GOT3 (cell line): ENCODE measurements around the gene CFAP77.
"Not testable (repeated sequence)": the region's sequence is repeated elsewhere in the genome, so short reads cannot be mapped to it uniquely, and the experiment has no call there.

Source experiments
- DNase-seq: peaks from one replicate; lab custom pipeline; 2025; ENCODE audit warnings: mixed read lengths; lab: John Stamatoyannopoulos, UW

Gene CFAP77

DNA sequence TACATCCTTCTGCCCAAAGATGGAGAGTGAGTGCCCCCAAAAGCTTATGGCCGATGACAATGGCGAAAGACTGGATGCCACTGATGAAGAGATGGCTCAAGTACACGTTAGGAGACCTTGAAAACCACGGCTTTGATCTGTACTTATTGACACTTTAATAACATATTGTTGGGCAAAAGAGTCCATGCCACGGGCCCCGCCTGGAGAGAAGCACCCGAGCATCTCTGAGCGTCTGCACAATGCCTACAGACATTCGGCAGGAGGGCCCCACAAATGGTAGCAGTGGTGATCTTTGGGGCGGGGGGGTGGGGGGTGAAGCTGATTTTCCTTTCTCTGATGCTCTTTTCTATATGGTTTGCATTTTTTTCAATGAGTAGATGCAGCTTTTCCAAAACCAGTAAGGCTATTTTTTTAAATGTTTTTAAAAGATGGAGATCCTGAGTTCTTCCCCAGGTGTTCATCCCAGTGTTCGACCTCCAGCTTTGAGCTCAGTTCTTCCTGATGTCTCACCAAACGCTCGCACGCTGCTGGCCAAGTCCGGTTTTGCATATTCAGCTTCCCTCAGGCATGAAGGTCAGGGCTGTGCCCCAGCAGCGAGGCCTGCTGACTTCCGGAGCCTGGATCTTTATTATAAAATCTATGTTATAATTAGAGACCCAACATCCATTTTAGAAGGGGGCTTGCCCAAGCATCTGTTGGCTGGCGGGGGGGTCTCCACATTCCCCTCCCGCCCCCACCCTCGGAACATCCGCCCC, 138.1 kb downstream of the CFAP77 start:
- no peak for DNase-seq

DNA sequence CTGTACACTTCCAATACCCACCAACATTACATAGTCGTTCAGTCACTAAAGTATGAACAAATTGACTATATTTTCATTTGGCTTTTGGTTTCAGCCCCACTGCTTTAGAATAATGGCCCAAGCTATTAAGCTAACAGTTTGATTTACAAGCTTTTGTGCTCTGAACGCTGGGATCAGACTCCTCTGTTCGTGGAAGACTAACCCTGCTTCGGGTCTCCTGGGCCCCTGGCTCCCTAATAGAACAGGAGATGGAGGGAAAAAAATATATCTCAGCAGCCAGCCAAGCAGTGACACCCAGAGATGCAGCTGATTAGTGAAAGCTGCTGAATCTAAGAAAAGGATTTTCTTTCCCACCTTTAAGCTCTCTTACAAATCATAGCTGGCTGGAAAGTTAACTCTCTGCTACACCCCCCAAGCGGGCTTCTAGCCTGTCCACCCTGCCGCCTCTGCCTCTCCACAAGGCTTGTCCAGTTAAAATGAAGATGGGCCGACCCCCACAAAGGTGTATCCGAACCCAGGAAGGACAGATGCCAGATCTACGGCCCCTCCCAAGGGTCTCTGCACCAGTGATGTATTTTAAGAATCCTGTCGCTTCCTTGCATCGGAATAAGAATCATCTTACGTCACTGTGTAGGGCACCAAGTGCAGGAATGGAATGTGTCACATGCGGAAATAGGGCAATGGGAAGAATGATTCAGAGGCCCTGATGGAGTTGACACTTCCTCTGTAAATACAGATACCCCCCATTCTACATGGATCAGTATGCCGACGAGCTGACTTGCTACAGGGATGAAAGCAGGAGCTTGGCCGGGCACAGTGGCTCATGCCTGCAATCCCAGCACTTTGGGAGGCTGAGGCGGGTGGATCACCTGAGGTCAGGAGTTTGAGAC, 139.0 kb downstream of the CFAP77 start:
- no peak for DNase-seq

DNA sequence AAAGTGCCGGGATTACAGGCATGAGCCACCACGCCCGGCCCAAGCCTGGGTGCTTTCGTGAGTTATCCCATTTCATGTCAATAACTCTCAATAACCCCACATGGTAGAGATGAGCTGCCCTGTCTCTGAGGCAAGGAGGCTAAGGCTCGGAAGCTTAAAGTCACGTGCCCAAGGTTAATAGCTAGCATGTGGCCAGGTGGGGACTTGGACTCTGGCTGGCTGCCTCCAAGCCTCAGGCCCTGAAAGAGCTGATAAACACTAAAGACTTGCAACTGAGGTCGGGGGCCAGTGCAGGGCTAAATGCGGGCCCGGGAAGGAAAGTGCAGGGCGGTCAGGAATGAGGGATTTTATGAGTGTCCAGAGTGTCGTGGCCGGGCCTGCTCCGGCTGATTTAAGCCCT, 141.5 kb downstream of the CFAP77 start:
- no peak for DNase-seq

DNA sequence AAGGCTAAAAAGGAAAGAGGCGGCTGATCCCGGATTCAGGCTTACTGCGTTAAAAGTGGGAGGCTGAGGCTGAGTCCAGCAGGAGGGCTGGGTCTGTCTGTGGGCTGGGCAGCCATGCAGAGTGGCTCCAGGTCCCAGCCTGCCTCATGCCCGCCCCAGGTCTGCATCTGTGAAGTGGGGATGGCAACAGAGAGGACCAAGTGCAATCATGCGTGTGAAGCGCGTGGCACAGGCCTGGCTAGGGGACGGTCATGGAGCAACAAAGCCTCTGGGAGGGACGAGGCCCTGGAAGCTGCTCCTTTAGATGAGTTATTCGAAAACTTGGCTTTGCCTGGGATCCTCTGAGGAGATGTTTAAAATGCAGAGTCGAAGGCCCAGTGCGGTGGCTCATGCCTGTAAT, 142.0 kb downstream of the CFAP77 start:
- no peak for DNase-seq

DNA sequence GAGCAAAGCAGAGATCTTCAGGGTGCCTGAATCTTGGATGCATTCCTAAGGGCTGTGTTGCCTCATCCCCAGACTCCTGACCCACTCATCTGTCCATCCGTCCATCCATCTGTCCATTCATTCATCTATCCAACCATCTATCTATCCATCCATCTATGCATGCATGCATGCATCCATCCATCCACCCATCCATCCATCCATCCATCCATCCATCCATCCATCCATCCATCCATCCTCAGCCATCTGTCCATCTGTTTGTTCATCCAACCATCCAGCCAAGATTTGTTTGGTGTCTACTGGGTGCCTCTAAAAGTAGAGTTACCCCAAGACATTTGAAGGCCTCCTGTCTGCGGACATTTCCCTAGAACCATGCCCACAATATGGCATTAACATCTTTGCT, 144.7 kb downstream of the CFAP77 start:
- no peak for DNase-seq

- DNase-seq = no peak
These were observed 145.5 kb downstream of the CFAP77 start for GRCh38 chr9:132555528-132555927.

DNA sequence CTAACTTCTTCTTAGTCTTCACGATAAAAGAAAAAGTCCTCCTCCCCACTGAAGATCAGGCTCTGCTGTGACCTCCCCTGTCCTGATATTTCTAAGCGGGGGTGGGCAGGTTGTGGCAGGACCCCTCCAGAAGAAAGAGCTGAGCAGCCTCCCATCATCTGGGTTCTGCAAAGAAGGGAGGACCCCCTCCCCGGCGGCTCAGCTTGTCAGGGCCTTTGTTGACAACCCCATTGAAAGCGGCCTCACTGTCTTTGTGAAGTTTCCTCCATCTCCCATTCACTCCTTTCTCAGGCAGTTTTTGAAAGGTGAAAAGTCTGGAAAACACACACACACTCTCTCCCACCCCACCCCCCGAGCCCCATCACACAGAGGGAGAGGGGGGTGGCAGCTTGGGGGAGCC, 146.2 kb downstream of the CFAP77 start:
- no peak for DNase-seq

DNA sequence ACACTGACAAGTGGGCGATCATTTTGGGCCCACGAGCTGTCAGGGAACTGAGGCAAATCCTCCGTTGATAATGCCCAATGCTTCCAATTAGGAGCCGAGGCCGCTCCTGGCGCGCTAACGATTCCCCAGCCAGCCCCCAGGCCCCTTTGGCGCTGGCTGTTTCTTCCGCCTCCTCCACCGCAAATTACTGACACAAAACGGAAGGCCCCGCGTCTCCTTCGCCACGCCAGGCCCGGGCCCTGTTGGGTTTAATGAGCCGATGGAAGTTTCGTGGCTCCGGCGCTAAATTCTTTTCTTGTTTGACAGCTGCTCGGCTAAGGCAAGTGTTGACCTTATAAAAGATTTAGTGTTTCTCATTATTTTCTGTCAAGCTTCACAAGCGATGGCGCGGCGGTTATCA, 146.7 kb downstream of the CFAP77 start:
- DNase-seq = no peak

GRCh38 chr9:132557159-132557558, 147.1 kb downstream of the CFAP77 start:
- DNase-seq = no peak

GRCh38 chr9:132559711-132560110, 149.7 kb downstream of the CFAP77 start:
- DNase-seq = no peak

- no peak for DNase-seq
These were observed 150.7 kb downstream of the CFAP77 start for GRCh38 chr9:132560616-132561202.

DNA sequence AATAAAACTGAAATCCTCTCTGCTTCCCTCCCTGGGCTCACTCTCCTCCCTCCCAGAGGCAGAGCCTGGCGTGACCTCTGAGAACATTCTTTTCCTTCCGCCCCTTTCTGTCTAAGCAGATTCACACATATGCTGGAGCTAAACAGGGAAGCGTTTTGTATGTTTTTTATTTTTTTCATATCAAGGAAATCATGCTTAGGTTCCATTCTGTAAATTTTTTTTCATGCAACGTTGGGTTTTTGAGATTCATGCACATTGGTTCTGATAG, 152.2 kb downstream of the CFAP77 start:
- DNase-seq = no peak

DNA sequence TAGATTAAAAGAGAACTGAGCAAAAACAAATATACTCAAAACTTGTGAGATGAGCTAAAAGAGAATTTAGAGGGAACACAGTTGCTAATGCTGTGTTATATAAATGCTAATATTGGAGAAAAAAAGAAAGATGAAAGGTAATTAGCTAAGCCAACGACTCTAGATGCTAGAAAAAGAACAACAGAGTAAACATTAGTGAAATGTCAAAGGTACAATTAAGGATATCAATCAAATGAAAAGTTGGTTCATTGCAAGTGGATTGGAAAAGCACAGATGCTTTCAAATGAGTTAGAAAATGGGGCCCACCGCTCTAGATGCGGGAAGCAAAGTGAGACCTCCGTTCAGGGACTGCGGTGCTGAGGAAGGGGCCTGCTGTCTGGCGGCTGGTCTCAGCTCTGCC, 154.5 kb downstream of the CFAP77 start:
- DNase-seq = no peak

DNA sequence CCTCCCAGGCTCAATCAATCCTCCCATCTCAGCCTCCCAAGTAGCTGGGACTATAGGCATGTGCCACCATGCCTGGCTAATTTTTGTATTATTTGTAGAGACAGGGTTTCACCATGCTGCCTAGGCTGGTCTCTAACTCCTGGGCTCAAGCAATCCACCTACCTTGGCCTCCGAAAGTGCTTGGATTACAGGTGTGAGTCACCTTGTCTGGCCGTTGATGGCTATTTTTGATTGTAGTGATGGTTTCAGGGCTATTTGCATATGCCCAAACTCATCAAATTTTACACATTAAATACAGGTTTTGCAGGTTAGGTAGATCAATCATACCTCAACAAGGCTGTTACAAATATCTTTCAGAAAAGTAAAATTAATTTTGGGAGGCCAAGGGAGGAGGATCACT, 158.8 kb downstream of the CFAP77 start:
- not testable (repeated sequence) for DNase-seq

DNA sequence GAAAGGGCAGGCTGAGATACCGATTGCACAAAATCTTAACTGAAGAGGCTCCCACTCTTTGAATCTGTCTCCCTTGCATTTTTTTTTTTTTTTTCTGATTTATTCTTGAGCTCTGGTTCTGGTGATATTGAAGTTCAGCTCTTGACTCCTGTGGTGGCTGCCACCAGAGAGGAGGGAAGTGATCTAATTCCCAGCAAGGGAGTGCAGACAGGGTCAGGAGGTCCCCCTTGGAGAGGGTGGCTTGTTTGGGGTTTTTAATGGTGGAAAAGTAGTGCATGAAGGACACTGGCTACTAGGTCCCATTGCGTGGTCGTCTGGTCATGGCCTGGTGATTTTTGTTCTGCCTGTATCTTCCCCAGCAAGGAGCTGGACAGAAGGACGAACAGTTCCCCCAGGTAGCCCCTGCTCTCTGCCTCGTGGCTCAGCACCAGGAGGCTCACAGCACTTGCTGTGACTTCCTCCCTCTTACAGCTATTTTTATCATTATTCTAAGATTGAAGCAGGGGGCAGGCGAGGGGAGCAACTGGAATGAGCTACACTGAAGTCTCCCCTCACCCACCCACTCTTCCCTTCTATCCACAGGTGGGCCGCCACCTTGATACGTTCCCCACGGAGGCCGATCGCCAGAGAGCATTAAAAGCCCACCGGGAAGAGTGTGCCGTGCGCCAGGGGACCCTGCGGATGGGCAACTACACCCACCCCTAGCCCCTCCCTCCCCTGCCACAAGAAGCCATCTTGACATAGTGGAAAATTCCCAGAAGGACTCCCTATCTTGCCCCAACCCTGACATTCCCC, 162.0 kb downstream of the CFAP77 start:
- DNase-seq = no peak

- DNase-seq = no peak
These were observed 162.9 kb downstream of the CFAP77 start for GRCh38 chr9:132572921-132573320.

DNA sequence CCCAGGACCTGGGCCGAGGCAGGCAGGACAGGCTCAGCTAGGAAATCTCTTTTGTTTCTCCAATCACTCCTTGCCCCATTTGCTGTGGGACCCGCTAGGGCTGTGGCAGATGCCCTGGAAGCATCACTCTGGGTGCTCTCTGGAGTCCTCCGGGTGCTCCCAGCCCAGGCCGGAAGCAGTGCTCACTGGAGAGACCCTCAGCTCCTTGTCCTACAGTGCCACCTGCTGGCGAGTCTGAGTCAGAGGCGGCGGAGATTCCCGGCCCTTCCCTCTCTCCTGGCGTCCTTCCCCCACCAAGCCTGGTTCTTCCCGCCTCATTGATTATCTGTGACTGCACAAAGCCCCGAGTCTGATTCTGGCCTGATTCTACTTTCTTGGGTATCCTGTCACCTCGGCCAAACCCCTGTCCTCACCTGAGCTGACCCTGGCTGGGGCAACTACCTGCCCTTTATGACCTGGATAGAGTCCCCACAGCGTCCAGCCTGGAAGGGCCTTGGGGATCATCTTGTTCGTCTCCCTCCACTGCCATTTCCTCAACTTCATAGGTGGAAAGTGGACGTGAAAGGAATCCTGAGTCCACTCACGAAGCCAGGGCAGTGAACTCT, 165.1 kb downstream of the CFAP77 start:
- DNase-seq = no peak

DNA sequence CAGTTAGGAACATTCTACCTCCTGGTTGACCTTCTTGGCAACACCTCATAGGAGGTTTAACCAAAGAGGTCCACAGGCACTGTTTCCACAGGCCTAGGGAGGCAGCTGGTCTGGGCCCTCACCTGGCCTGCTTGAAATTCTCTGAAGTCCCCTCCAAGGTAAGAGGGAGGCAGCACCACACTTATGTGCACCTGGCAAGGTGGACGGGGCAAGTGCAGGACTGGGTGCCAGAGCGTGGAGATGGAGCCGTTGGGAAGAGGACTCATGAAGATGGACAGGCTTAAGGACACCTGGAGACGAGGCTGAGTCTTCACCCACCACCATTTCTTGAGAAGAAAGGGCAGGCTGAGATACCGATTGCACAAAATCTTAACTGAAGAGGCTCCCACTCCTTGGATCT, 165.8 kb downstream of the CFAP77 start:
- no peak for DNase-seq

DNA sequence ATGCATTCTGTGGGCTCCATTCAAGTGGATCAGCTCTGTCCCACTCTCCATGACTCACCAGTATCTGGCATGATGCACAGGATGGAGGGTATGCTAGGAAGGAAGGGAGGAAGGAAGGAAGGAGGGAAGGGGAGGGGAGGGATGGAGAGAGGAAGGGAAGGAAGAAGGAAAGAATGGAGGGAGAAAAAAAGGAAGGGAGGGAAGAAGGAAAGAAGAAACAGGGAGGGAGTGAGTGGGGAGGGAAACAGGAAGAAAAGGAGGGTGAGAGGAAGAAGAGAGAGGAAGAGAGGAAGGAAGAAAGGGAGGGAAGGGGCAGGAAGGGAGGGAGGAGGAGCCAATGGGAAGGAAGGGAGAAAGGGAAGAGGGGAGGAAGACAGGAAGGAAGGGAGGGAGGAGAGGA, 167.1 kb downstream of the CFAP77 start:
- DNase-seq = no peak

- no peak for DNase-seq
These were observed 168.4 kb downstream of the CFAP77 start for GRCh38 chr9:132578367-132578932.

DNA sequence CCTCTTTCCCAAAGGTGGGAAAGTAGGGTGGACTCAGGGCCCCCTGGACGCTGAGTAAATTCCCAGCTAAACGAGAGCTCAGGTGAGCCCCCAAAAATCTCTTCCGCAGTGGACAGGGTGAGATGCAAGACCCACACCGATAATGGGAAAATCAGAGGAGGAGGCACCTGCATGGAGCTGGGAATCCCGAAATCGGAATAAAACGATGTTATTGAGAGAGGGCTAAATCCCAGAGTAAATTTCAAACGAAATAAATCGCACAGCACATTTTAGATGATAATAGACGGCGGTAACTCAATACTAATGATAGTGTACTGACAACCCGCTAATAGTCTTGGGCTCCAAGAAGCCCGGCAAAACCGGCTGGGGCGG, 169.4 kb downstream of the CFAP77 start:
- no peak for DNase-seq
